MM.1S (cell line): ENCODE results near the gene PRMT7.

Source experiments
- DNase-seq: peaks from one replicate; pipeline ENCODE4 v3.0.0-alpha.2; 2015
- H2AFZ ChIP-seq: fragments of 300-600 bp; sonication (generic); 2 replicates; pipeline ENCODE4 v1.6.0; 2016; ENCODE audit warnings: antibody characterized with exemption, low read length
- H3F3A ChIP-seq: fragments of 300-600 bp; sonication (generic); 2 replicates; pipeline ENCODE4 v1.6.1; 2016; ENCODE audit warnings: mild to moderate bottlenecking, antibody characterized with exemption, low read length, moderate library complexity, mixed read lengths; ENCODE audit not compliant: insufficient read depth
- H3K27ac ChIP-seq: fragments of 300-600 bp; sonication (generic); 2 replicates; pipeline ENCODE4 v1.5.1; 2016; ENCODE audit warnings: mild to moderate bottlenecking, low read length
- H3K27me3 ChIP-seq: fragments of 300-600 bp; sonication (generic); replicated peaks from 2 replicates; pipeline ENCODE4 v1.6.0; 2016; ENCODE audit warnings: low read length; ENCODE audit not compliant: insufficient read depth
- H3K36me3 ChIP-seq: fragments of 300-600 bp; sonication (generic); replicated peaks from 2 replicates; pipeline ENCODE4 v1.6.1; 2016; ENCODE audit warnings: mild to moderate bottlenecking, low read length, mixed read lengths; ENCODE audit not compliant: insufficient read depth
- H3K4me1 ChIP-seq: fragments of 300-600 bp; sonication (generic); 2 replicates; pipeline ENCODE4 v1.6.1; 2016; ENCODE audit warnings: low read length, mixed read lengths
- H3K4me2 ChIP-seq: fragments of 300-600 bp; sonication (generic); 2 replicates; pipeline ENCODE4 v1.6.0; 2016; ENCODE audit warnings: low read depth, low read length
- H3K4me3 ChIP-seq: fragments of 300-600 bp; sonication (generic); 2 replicates; pipeline ENCODE4 v1.5.1; 2016; ENCODE audit warnings: low read length, mixed read lengths
- H3K79me2 ChIP-seq: fragments of 300-600 bp; sonication (generic); 2 replicates; pipeline ENCODE4 v1.6.1; 2016; ENCODE audit warnings: mixed run types, low read length, mixed read lengths
- H3K9ac ChIP-seq: fragments of 300-600 bp; sonication (generic); 2 replicates; pipeline ENCODE4 v1.6.1; 2016; ENCODE audit warnings: low read length, mixed read lengths
- H3K9me2 ChIP-seq: fragments of 300-600 bp; sonication (generic); replicated peaks from 2 replicates; pipeline ENCODE4 v1.6.1; 2016; ENCODE audit warnings: mild to moderate bottlenecking, low read length, mixed read lengths; ENCODE audit not compliant: insufficient read depth
- H3K9me3 ChIP-seq: fragments of 300-600 bp; sonication (generic); replicated peaks from 2 replicates; pipeline ENCODE4 v1.6.1; 2016; ENCODE audit warnings: mild to moderate bottlenecking, low read length, mixed read lengths; ENCODE audit not compliant: insufficient read depth
- H4K20me1 ChIP-seq: fragments of 300-600 bp; sonication (generic); 2 replicates; pipeline ENCODE4 v1.6.1; 2016; ENCODE audit warnings: mild to moderate bottlenecking, low read length, moderate library complexity, mixed read lengths; ENCODE audit not compliant: insufficient read depth
- CTCF ChIP-seq: fragments of 300-600 bp; sonication (generic); IDR thresholded peaks from 2 replicates; pipeline ENCODE4 v1.5.1; 2016; ENCODE audit warnings: antibody characterized with exemption, low read length, mixed read lengths
- EZH2 ChIP-seq: fragments of 300-600 bp; sonication (generic); optimal IDR thresholded peaks from 2 replicates; pipeline ENCODE3; 2017; ENCODE audit warnings: low read depth, mild to moderate bottlenecking, antibody characterized with exemption, low read length, mixed read lengths
- EZH2phosphoT487 ChIP-seq: fragments of 300-600 bp; sonication (generic); IDR thresholded peaks from 2 replicates; pipeline ENCODE4 v1.6.1; 2018; ENCODE audit warnings: antibody characterized with exemption, low read length

Gene PRMT7

GRCh38 chr16:68297908-68298307 is 12.9 kb upstream of the PRMT7 start:
- TF ChIP-seq CTCF (no peak), EZH2phosphoT487 (no peak), EZH2 (no peak)
- H3K27me3 ChIP-seq: no peaks in the 10 kb centered on the region
- no peaks in the 10 kb centered on the region for H3K9me3 ChIP-seq
- no peaks in the 10 kb centered on the region for H4K20me1 ChIP-seq
- H3K4me3 ChIP-seq: no peak overlapping the region
- peaks cover 9% of the 10 kb centered on the region; the same call in 1 of the 2 replicates for H3F3A ChIP-seq
- H3K9me2 ChIP-seq: no peaks in the 10 kb centered on the region
- H3K9ac ChIP-seq: no peak overlapping the region
- peaks cover 13% of the 10 kb centered on the region; the same call in 1 of the 2 replicates for H3K36me3 ChIP-seq
- no peak overlapping the region for H3K27ac ChIP-seq
- DNase-seq: no peak
- no peaks in the 10 kb centered on the region for H3K4me1 ChIP-seq
- H2AFZ ChIP-seq: no peak overlapping the region
- peaks cover 85% of the 10 kb centered on the region for H3K79me2 ChIP-seq
- H3K4me2 ChIP-seq: no peak overlapping the region

- Histone ChIP-seq H3K27me3 (no peaks in the 10 kb centered on the region), H3F3A (peaks cover 9% of the 10 kb centered on the region; the same call in 1 of the 2 replicates), H3K9me3 (no peaks in the 10 kb centered on the region), H3K9me2 (no peaks in the 10 kb centered on the region), H4K20me1 (no peaks in the 10 kb centered on the region), H3K79me2 (peaks cover 81% of the 10 kb centered on the region), H3K27ac (no peak overlapping the region), H3K4me3 (no peak overlapping the region), H3K4me2 (no peak overlapping the region), H3K36me3 (peaks cover 13% of the 10 kb centered on the region; the same call in 1 of the 2 replicates), H3K9ac (no peak overlapping the region), H3K4me1 (no peaks in the 10 kb centered on the region), H2AFZ (no peak overlapping the region)
- no peak for DNase-seq
- no peak for TF ChIP-seq EZH2
- no peak for TF ChIP-seq EZH2phosphoT487
- TF ChIP-seq CTCF: no peak
These were observed 12.5 kb upstream of the PRMT7 start for GRCh38 chr16:68298312-68298711.

- H3K36me3 ChIP-seq: peaks cover 16% of the 10 kb centered on the region; the same call in 1 of the 2 replicates
- H3K9ac ChIP-seq: no peak overlapping the region
- H3F3A ChIP-seq: peaks cover 9% of the 10 kb centered on the region; the same call in 1 of the 2 replicates
- DNase-seq: no peak
- H4K20me1 ChIP-seq: no peaks in the 10 kb centered on the region
- H3K9me3 ChIP-seq: no peaks in the 10 kb centered on the region
- no peak overlapping the region for H3K27ac ChIP-seq
- H3K4me1 ChIP-seq: no peaks in the 10 kb centered on the region
- peaks cover 81% of the 10 kb centered on the region for H3K79me2 ChIP-seq
- H2AFZ ChIP-seq: no peak overlapping the region
- TF ChIP-seq CTCF (no peak), EZH2phosphoT487 (no peak), EZH2 (no peak)
- no peaks in the 10 kb centered on the region for H3K9me2 ChIP-seq
- no peak overlapping the region for H3K4me2 ChIP-seq
- H3K4me3 ChIP-seq: no peak overlapping the region
- no peaks in the 10 kb centered on the region for H3K27me3 ChIP-seq
These were observed 11.8 kb upstream of the PRMT7 start for GRCh38 chr16:68298907-68299561.
